Esophagus muscularis mucosa (tissue), 4 donors: Measurements from ENCODE around the gene FAM89A. TPM values are rescaled to one million over a fixed set of nuclear protein-coding genes. Genes with fewer than 3 reads are reported as not detected.
"Not testable (repeated sequence)": the region's sequence is repeated elsewhere in the genome, so short reads cannot be mapped to it uniquely, and the experiment has no call there.

Source experiments
- DNase-seq: peaks from one replicate; pipeline ENCODE4 v3.0.0-alpha.2; 2017; ENCODE audit errors: extremely low spot score
- H3K27ac ChIP-seq, 4 donors: fragments of 200-600 bp; sonication (generic); replicated peaks in 1 of 4; 1 replicate in 3 of 4; 2 replicates in 1 of 4; pipeline ENCODE4 v1.5.1; 2016 to 2019; ENCODE audit warnings: mild to moderate bottlenecking in 1 of 4
- H3K27me3 ChIP-seq, 4 donors: fragments of 200-600 bp; sonication (generic); one replicate each; pipeline versions ENCODE4 v1.5.1 to v1.6.0; 2016 to 2019
- H3K36me3 ChIP-seq, 4 donors: fragments of 200-600 bp; sonication (generic); one replicate each; pipeline ENCODE4 v1.5.1; 2016 to 2019
- H3K4me1 ChIP-seq, 4 donors: fragments of 200-600 bp; sonication (generic); one replicate each; pipeline ENCODE4 v1.5.1; 2016 to 2019
- H3K4me3 ChIP-seq, 4 donors: fragments of 200-600 bp; sonication (generic); 1 replicate in 2 of 4; 2 replicates in 2 of 4; pipeline ENCODE4 v1.5.1; 2016 to 2019; ENCODE audit warnings: mild to moderate bottlenecking in 4 of 4, moderate library complexity in 1 of 4
- H3K9me3 ChIP-seq, 4 donors: fragments of 200-600 bp; sonication (generic); 1 replicate in 3 of 4; 2 replicates in 1 of 4; pipeline ENCODE4 v1.5.1; 2016 to 2019
- CTCF ChIP-seq, 3 experiments: fragments of 200-600 bp in 2 of 3; fragments of 450-650 bp in 1 of 3; sonication (generic) in 2 of 3; IDR thresholded peaks; one replicate each; pipeline ENCODE4 v1.5.1; 2017 to 2019; ENCODE audit warnings: antibody characterized with exemption in 3 of 3, mild to moderate bottlenecking in 2 of 3, moderate library complexity in 1 of 3
- EP300 ChIP-seq: sonication (generic); formaldehyde crosslinking; IDR thresholded peaks from one replicate; pipeline ENCODE4 v1.6.1; 2017; ENCODE audit warnings: antibody characterized with exemption
- POLR2A ChIP-seq: fragments of 450-650 bp; IDR thresholded peaks from one replicate; pipeline ENCODE4 v1.6.1; 2017; ENCODE audit warnings: antibody characterized with exemption, moderate library complexity, mild to moderate bottlenecking, low read depth
- POLR2AphosphoS5 ChIP-seq, 2 donors: sonication (generic); formaldehyde crosslinking; IDR thresholded peaks; one replicate each; pipeline ENCODE4 v1.6.1; 2017; ENCODE audit warnings: antibody characterized with exemption in 2 of 2
- WGBS: methylation state at CpG from one replicate; pipeline ENCODE4 v1.1.5; 2018; 5-methylcytosine and 5-hydroxymethylcytosine counted together
- intact Hi-C: fragments of 100-400 bp; cut with DNase I; formaldehyde crosslinking; loops from one replicate; pipeline ENCODE4 v1.15.1; 2023
- total RNA-seq, 4 donors: library from RNA; depleted of rRNA; stranded (reverse); fragments of >200 nt; gene quantifications; one replicate each; pipeline versions ENCODE4 v1.1.0 to v1.2.1, GENCODE V29; 2016

Gene FAM89A
- total RNA-seq, 4 donors from 2014 or later, result 1.7 to 13.6 (median 5.6) TPM

DNA sequence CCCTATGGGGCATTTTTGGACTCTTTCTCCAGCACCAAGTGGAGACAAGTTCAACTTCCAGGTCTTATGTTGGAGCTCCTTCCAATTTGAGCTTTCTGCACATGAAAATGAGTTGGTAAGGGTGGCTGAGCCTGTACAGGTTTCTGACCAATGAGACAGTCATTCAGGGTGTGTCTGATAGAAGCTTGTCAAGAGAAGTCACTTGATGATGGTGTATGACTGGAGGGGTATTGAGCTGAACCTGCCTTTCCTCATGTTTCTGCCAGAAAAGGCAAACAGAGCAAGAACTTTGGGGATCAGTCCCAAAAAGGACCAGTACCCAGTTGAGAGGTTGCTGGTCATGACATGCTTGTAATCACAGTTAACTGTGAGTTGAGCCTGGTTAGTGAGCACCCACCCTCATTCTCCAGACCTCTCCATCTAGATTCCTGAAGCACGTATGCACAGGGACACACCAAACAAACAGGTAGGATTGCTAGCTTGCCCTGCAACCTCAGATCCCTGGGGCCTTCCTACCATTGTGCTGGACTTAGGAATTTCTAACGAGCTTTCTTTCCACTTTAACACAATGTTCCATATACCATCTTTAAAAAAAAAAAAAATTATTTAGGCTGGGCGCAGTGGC is 26.6 kb downstream of the FAM89A start:
- WGBS, result 67% methylated on average over 3 of the region's 3 CpGs
- Histone ChIP-seq H3K27ac (no peak overlapping the region), H3K9me3 (peaks cover 0 to 4% (median 0%) of the 10 kb centered on the region in 4 donors), H3K27me3 (peaks cover 0 to 22% (median 0%) of the 10 kb centered on the region in 4 donors), H3K4me3 (no peak overlapping the region), H3K36me3 (peaks cover 0 to 10% (median 0%) of the 10 kb centered on the region in 4 donors), H3K4me1 (no peaks in the 10 kb centered on the region)
- TF ChIP-seq POLR2A (no peak), EP300 (no peak), CTCF (IDR thresholded peaks at IDR 0.05) (no peak)
- DNase-seq, result no peak
- intact Hi-C loops, result no loop called here

GRCh38 chr1:231011963-231012362 is 28.1 kb downstream of the FAM89A start:
- Histone ChIP-seq H3K36me3 (no peaks in the 10 kb centered on the region), H3K4me3 (no peak overlapping the region), H3K27ac (no peak overlapping the region), H3K9me3 (peaks cover 0 to 9% (median 6%) of the 10 kb centered on the region in 4 donors), H3K27me3 (peaks cover 0 to 7% (median 0%) of the 10 kb centered on the region in 4 donors), H3K4me1 (no peaks in the 10 kb centered on the region)
- intact Hi-C loops, result no loop called here
- TF ChIP-seq CTCF (IDR thresholded peaks at IDR 0.05) (no peak), EP300 (no peak), POLR2AphosphoS5 (IDR thresholded peaks at IDR 0.05) (no peak), POLR2A (no peak)
- DNase-seq, result no peak
- 94% methylated on average over 5 of the region's 5 CpGs for WGBS

DNA sequence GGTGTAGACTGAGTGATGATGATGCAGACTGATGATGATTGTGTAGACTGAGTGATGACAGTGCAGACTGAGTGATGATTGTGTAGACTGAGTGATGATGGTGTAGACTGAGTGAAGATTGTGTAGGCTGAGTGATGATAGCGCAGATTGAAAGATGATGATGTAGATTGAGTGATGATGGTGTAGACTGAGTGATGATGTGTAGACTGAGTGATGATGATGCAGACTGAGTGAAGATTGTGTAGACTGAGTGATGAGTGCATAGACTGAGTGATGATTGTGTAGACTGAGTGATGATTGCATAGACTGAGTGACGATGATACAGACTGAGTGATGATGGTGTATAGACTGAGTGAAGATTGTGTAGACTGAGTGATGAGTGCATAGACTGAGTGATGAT is 28.7 kb downstream of the FAM89A start:
- peaks cover 0 to 7% (median 0%) of the 10 kb centered on the region in 4 donors for H3K27me3 ChIP-seq
- H3K4me1 ChIP-seq, result no peaks in the 10 kb centered on the region
- no peak overlapping the region for H3K4me3 ChIP-seq
- H3K27ac ChIP-seq, result no peak overlapping the region
- no peak for DNase-seq
- no peaks in the 10 kb centered on the region for H3K36me3 ChIP-seq
- TF ChIP-seq EP300, result no peak
- TF ChIP-seq POLR2A, result no peak
- no peak for TF ChIP-seq CTCF (IDR thresholded peaks at IDR 0.05)
- TF ChIP-seq POLR2AphosphoS5 (IDR thresholded peaks at IDR 0.05), result no peak
- intact Hi-C loops, result no loop called here
- 91% methylated on average over 2 of the region's 2 CpGs for WGBS
- H3K9me3 ChIP-seq, result peaks cover 0 to 14% (median 8%) of the 10 kb centered on the region in 4 donors

- H3K4me1 ChIP-seq, H3K4me3 ChIP-seq, DNase-seq, H3K27me3 ChIP-seq, H3K36me3 ChIP-seq, intact Hi-C loops, H3K27ac ChIP-seq: not testable (repeated sequence)
- peaks cover 0 to 31% (median 19%) of the 10 kb centered on the region in 4 donors for H3K9me3 ChIP-seq
- WGBS, result 54% methylated on average over 1 of the region's 1 CpG
Observed at GRCh38 chr1:231007535-231007934, 32.5 kb downstream of the FAM89A start.

GRCh38 chr1:231001892-231002291 is 38.2 kb downstream of the FAM89A start:
- intact Hi-C loops, result no loop called here

More at GRCh38 chr1:231001892-231002291, 38.2 kb downstream of the FAM89A start:
- Histone ChIP-seq H3K4me1 (no peaks in the 10 kb centered on the region), H3K9me3 (peaks cover 0 to 21% (median 13%) of the 10 kb centered on the region in 4 donors), H3K4me3 (no peak overlapping the region), H3K27me3 (no peaks in the 10 kb centered on the region), H3K36me3 (peaks cover 39 to 55% (median 49%) of the 10 kb centered on the region in 4 donors), H3K27ac (no peak overlapping the region)
- DNase-seq, result no peak
- TF ChIP-seq CTCF (IDR thresholded peaks at IDR 0.05) (no peak), EP300 (no peak), POLR2AphosphoS5 (IDR thresholded peaks at IDR 0.05) (no peak), POLR2A (no peak)
